Measurements from ENCODE around the gene CCDC149.

Gene CCDC149

GRCh38 chr4:24877868-24878635 lies 34.8 kb downstream of the CCDC149 start:
- DNase-seq = no peak

- no peak for DNase-seq
Observed at GRCh38 chr4:24876431-24876830, 36.4 kb downstream of the CCDC149 start.

- DNase-seq = no peak
Observed at GRCh38 chr4:24872720-24873119, 40.1 kb downstream of the CCDC149 start.

GRCh38 chr4:24871210-24871609 lies 41.6 kb downstream of the CCDC149 start:
- no peak for DNase-seq

GRCh38 chr4:24867766-24868296 lies 45.0 kb downstream of the CCDC149 start:
- DNase-seq = no peak

GRCh38 chr4:24867251-24867650 lies 45.6 kb downstream of the CCDC149 start:
- DNase-seq = no peak

GRCh38 chr4:24865401-24865800 lies 47.4 kb downstream of the CCDC149 start:
- DNase-seq = no peak

- DNase-seq = no peak
Observed at GRCh38 chr4:24863799-24864198, 49.0 kb downstream of the CCDC149 start.

- DNase-seq = no peak
Observed at GRCh38 chr4:24862073-24862751, 50.6 kb downstream of the CCDC149 start.

GRCh38 chr4:24858550-24858949 lies 54.3 kb downstream of the CCDC149 start:
- DNase-seq = no peak

- no peak for DNase-seq
Observed at GRCh38 chr4:24858026-24858425, 54.8 kb downstream of the CCDC149 start.

- DNase-seq = no peak
Observed at GRCh38 chr4:24856586-24856985, 56.3 kb downstream of the CCDC149 start.

- DNase-seq = no peak
Observed at GRCh38 chr4:24855741-24856140, 57.1 kb downstream of the CCDC149 start.

- DNase-seq = no peak
Observed at GRCh38 chr4:24853142-24853541, 59.7 kb downstream of the CCDC149 start.

- no peak for DNase-seq
Observed at GRCh38 chr4:24850674-24851073, 62.2 kb downstream of the CCDC149 start.

GRCh38 chr4:24849756-24850155 lies 63.1 kb downstream of the CCDC149 start:
- DNase-seq = no peak

- DNase-seq = no peak
Observed at GRCh38 chr4:24849351-24849750, 63.5 kb downstream of the CCDC149 start.

GRCh38 chr4:24846716-24847115 lies 66.1 kb downstream of the CCDC149 start:
- no peak for DNase-seq

- no peak for DNase-seq
Observed at GRCh38 chr4:24845902-24846301, 66.9 kb downstream of the CCDC149 start.

GRCh38 chr4:24845132-24845531 lies 67.7 kb downstream of the CCDC149 start:
- no peak for DNase-seq

GRCh38 chr4:24843096-24843495 lies 69.7 kb downstream of the CCDC149 start:
- no peak for DNase-seq

- no peak for DNase-seq
Observed at GRCh38 chr4:24842356-24842755, 70.5 kb downstream of the CCDC149 start.

- no peak for DNase-seq
Observed at GRCh38 chr4:24840826-24841543, 71.9 kb downstream of the CCDC149 start.

GRCh38 chr4:24840362-24840761 lies 72.5 kb downstream of the CCDC149 start:
- DNase-seq = no peak

All from activated CD4-positive, alpha-beta T cell treated with anti-CD3 and anti-CD28 coated beads for 4 hours (primary cell).